ENCODE measurements around the gene SPATS2L.

Gene SPATS2L

DNA sequence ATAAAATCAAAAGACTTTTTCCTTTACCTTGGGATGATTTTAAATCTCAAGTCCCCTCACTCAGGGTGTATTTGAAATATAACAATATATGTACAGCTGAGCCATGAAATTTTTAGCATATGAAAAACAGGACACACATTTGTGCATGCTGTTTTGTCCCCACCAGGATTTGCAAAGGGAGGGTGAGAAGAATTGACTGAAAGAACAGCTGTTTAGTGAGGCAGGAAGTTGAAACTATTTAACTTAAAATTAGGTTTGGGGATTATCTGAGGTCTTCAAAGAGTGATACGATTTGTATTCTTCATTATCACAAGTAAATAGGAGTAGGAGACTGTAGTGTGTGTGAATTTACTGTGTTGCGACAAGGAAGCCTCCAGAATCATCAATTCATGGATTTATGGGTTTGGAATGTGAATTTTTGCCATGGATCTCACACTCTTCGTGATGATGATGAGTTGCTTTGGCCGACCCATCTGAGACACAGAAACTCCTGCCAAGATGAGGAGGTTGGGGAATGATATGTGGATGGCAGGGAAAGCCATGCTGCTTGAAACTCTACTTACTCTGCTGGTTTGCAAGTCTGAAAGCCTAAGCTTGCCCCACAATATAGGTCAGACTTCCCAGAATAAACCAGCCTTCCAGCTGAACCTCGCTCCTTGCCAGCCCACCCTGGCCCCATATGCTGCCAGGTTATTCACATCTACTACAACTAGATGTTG lies 31.0 kb upstream of the SPATS2L start:
- no peak overlapping the region for H3K4me3 ChIP-seq (ENCODE audit: low read length)
- TF ChIP-seq ZNF274 (IDR thresholded peaks at IDR 0.05; ENCODE audit: low read depth, low read length) = no peak

DNA sequence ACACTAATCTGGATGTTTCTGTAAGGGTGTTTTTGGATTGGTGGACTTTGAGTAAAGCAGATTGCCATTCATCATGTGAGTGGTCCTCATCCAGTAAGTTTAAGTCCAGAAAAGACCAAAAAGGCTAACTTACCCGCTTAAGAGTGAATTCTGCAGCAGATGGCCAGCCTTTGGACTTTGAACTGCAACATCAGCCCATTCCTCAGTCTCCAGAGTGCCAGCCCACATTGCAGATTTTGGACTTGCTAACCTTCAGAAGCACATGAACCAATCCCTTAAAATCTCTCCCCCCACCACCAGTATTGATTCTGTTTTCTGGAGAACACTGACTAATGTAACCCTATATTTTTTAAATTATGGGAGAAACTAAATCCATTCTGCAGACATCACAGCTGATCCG lies 30.0 kb upstream of the SPATS2L start:
- TF ChIP-seq ZNF274 (IDR thresholded peaks at IDR 0.05; ENCODE audit: low read depth, low read length) = no peak
- no peak overlapping the region for H3K4me3 ChIP-seq (ENCODE audit: low read length)

DNA sequence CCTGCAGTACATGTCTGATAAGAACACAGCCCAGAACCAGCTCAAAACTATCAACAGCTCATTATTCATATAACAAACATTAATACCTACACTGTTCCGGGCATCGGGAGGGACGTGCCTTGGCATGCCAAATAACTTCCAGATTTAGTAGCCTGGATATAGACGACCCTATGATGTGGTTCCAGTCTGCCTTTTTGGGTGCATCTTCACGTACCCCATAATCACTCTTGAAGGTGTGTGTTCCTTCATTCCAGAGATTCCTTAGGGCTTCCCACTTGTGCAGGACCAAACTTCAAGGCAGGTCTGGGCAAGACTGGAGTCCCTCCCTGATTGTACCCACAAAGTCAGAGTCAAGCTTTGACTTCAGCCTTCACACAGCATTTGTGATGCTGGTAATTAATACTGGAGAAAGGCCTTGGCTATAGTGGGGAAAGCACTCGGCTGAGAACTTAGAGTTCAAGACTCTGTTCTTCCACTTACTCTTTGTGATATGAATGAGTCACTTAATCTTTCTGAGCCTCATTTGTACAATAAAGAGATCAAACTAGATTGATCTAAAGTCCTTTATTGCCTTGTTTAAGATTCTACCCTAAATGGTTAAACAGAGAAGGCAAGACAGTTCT lies 27.7 kb upstream of the SPATS2L start:
- no peak for TF ChIP-seq ZNF274 (IDR thresholded peaks at IDR 0.05; ENCODE audit: low read depth, low read length)
- no peak overlapping the region for H3K4me3 ChIP-seq (ENCODE audit: low read length)

DNA sequence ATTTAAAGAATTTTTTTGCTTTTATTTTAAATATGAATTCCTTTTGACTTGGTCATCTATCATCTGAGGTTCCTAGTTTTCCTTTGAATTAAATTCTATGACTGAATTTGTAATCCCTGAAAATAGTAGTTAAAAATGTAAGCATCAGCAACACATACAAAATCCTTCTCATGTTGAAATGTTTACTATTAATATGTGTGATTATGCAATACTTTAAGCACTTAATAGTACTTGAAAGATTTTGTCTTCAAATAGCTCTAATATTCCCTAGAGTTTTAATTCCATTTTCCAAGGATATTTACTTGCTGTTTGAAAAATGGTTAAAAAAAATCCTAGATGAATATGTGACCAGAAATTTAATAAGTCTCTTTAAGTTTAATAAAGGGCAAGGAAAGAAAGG lies 26.6 kb upstream of the SPATS2L start:
- H3K4me3 ChIP-seq (ENCODE audit: low read length) = no peak overlapping the region
- TF ChIP-seq ZNF274 (IDR thresholded peaks at IDR 0.05; ENCODE audit: low read depth, low read length) = no peak

DNA sequence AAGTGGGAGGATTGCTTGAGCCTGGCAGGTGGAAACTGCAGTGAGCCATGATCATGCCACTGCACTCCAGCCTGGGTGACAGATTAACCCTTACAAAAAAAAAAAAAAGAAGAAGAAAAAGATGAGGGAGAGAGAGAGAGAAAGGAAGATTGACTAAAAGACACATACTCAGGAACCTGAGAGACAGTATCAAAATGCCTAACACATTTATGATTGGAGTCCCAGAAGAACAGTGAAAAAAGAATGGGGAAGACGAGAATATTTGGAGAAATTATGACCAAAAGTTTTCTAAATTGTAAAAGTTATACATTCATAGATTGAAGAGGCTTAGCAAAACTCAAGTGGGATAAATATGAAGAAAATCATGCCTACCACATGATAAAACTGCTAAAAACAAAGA lies 19.9 kb upstream of the SPATS2L start:
- no peak for TF ChIP-seq ZNF274 (IDR thresholded peaks at IDR 0.05; ENCODE audit: low read depth, low read length)
- no peak overlapping the region for H3K4me3 ChIP-seq (ENCODE audit: low read length)

DNA sequence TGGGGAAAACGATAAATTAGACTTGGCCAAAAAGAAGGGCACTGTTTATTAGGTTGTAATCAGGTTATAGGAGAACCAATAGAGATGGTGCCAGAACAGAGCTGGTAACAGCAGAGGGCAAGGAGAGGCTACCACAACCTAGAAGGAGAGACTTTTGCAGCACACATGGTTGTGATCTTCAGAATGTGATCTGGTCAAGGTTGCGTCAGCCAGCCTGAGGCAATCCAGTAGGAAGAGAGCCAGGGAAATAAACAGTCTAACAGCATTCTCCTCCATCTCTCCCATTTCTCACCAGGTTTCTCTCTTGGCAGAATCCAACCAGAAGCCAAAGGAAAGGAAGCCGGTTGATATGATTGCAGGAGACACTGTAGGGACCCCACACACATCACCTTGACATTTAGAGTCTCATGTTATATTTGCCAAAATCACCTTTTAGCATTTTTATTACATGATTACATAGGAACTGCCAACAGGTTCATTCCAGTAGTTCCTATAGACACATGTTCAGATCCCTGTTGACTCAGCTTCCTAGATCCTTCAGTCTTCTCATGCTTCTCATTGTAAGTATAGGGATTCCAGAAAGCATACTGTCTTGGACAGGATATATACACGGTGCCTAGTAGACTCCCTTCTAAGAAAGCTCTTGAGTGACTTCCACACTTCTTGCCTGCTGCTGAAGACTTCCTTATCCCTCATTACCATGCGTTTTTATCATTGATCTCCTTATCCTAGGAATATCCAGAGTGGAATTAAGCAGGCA lies 17.6 kb upstream of the SPATS2L start:
- no peak for TF ChIP-seq ZNF274 (IDR thresholded peaks at IDR 0.05; ENCODE audit: low read depth, low read length)

DNA sequence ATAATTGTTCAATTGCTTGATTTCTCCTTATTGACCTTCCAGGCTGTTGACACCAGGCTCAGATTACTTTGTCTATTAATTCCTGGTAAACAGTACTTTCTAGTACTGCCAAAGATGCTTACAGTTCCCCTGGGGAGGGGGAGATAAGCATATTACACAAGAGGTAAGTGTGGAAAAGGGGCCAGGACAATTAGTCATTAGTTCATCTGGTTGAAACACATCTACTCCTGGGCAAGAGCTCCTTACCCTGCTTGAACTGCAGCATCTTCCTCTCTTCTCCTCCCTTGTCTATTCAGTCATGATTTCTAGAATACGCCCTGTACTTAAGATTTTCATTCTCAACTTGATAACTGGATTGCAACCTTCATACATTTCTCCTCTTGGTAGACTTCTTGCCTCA lies 10.4 kb upstream of the SPATS2L start:
- no peak for TF ChIP-seq ZNF274 (IDR thresholded peaks at IDR 0.05; ENCODE audit: low read depth, low read length)
- H3K4me3 ChIP-seq (ENCODE audit: low read length) = no peak overlapping the region

More for the DNA sequence above, 17.6 kb upstream of the SPATS2L start:
- H3K4me3 ChIP-seq (ENCODE audit: low read length) = no peak overlapping the region

DNA sequence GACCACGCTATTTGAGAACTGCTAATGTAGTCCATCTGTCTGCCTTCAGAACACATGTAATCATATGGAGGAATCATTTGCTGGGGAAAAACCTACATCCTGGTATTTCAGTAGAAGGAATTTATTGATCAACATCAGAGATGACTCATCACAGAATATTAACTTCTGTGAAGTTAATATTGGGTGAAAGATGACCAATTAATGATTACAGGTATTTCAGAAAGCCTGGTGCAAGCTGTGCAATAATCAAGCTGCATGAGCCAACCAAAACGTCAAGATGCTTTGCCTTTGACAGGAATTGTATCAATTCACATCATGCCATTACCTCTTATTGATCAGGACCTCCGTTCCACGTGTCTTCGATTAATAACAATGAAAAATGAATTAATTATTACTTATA lies 9.4 kb upstream of the SPATS2L start:
- H3K4me3 ChIP-seq (ENCODE audit: low read length) = no peak overlapping the region
- no peak for TF ChIP-seq ZNF274 (IDR thresholded peaks at IDR 0.05; ENCODE audit: low read depth, low read length)

DNA sequence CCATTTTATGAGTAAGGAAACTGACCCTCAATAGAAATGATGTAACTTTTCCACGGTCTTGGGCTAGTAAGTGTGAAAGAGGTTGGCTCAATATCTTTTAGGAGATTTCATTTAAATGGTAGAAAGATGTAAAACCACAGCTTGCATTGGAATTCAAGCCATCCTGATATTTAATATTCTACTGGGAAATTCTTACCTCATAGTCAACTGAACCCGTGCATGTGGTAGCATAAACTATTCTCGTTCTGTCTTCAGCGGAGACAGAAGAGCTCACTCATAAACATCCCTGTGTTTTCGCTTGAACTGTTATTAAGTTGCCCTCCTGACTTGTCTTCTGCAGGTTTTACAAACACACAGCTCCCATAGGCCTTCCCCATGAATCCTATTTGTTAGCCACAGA lies 8.5 kb upstream of the SPATS2L start:
- TF ChIP-seq ZNF274 (IDR thresholded peaks at IDR 0.05; ENCODE audit: low read depth, low read length) = no peak
- H3K4me3 ChIP-seq (ENCODE audit: low read length) = no peak overlapping the region

DNA sequence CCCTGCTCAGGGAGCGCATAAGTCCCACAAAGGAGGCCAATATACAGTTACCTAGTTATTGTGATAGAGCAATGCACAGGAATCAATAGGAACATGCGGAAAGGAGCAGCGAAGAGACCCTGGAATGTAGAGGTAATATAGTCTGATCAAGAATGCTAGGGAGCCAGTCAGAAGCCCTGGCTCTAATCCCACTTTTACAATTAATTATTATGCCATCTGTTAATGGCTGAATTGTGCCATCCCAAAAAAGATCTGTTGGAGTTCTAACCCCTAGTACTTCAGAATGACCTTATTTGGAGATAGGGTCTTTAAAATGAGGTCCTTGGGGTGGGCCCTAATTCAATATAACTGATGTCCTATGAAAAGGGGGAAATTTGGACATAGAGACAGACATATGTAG lies 7.7 kb upstream of the SPATS2L start:
- TF ChIP-seq ZNF274 (IDR thresholded peaks at IDR 0.05; ENCODE audit: low read depth, low read length) = no peak
- H3K4me3 ChIP-seq (ENCODE audit: low read length) = no peak overlapping the region

DNA sequence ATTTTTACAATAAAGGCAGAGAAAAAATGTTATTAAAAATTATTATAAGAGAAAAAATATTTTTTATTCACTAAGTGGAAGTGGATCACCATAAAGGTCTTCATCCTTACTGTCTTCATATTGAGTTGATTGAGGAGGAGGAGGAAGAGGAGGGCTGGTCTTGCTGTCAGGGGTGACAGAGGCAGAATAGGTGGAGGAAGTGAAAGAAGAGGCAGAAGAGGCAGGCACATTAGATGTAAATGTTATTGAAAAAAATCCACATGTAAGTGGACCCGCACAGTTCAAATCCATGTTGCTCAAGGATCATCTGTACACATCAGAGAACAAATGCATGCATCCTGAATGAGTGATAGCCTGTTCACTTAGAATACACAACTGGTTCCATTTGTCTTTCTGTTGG lies 6.4 kb upstream of the SPATS2L start:
- TF ChIP-seq ZNF274 (IDR thresholded peaks at IDR 0.05; ENCODE audit: low read depth, low read length) = no peak
- no peak overlapping the region for H3K4me3 ChIP-seq (ENCODE audit: low read length)

DNA sequence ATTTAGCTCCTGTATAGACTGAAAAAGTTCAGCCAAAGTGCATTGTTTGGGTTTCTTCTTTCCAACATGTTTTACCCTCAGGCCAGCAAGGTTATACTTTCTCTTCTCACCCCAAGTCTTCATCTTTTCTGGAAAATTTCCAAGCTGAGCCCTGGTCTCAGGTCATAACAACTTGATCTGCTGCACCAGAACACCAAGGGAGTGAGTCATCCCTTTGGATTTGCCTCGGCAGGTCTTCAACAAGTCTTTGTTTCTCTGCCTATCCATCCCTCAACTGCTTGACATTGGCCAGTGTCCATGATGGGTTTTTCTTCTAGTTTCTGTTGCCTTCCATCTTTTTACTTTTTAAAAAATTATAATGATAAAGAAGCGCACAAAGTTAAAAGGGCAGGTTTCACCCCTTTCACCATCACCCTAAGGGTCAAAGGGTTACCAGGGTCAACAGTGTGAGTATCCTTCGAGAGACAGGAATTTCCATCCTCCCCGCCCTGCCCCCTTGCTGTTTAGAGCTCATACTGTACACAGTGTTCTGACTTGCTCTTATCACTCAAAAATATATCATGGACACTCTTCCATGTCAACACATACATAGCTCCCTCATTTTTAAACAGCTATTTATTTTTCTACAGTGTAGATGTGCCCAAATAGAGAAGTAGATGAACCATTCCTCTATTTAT lies 5.7 kb upstream of the SPATS2L start:
- H3K4me3 ChIP-seq (ENCODE audit: low read length) = no peak overlapping the region

DNA sequence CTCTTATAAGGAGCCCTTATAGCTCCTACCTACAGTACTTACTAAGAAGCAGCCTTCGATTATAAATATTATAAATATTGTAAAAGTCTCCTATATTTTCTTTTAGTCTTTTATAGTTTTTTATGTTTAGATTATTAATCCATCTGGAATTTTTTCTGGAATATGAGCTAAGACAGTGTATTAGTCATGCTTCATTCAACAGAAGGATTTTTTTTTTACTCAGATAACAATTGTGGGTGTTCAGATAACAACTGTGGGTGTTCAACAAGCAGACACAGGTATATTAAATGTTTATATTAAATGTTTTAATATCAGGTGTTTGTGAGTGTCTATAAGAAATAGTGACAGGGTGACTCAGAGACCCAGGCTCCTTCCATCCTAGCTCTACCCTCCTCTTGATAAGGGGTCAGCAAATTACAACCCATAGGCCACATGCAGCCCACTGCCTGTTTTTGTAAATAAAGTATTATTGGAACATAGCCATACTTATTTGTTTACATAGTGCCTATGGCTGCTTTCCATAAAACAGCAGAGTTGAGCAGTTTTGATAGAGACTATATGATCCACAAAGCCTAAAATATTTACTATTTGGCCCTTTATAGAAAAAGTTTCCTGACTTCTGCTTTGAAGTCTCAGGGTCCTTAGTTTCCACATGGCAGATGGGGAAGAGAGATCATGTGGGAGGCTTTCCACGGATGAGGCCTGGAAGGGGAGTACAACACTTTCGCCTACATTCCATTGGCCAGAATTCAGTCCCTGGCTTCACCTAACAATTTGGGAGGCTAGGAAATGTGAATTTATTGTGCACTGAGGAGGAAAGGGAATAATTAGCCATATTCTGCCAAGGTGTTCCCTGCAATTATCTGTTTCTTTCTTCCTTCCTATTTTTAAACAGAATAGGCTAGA lies 4.3 kb upstream of the SPATS2L start:
- no peak for TF ChIP-seq ZNF274 (IDR thresholded peaks at IDR 0.05; ENCODE audit: low read depth, low read length)
- H3K4me3 ChIP-seq (ENCODE audit: low read length) = no peak overlapping the region

More for the DNA sequence above, 5.7 kb upstream of the SPATS2L start:
- TF ChIP-seq ZNF274 (IDR thresholded peaks at IDR 0.05; ENCODE audit: low read depth, low read length) = no peak
